Measurements from ENCODE around the gene OR10AD1.
"Not testable (repeated sequence)": the region's sequence is repeated elsewhere in the genome, so short reads cannot be mapped to it uniquely, and the experiment has no call there.

OR10AD1 gene

DNA sequence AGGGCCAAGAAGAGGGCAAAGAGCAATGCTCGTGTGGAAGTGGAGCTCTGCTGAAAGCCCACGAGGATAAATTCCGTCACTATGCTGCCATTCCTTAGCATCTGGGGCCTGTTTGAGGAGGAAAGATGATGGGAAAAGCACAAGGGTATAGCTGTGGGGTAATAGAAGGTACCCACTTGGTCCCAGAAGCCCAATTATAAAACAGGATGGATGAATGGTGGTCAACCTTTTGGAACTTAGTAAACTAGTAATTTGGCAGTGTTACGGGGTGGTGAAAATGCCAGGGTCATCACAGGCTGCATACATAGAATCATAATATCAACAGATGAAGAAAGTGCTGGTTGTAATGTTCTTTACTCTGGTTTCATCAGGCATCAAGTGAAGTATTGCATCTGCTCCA is at the start of gene OR10AD1:
OR10AD1 (minus strand) TSS at position 101 of the 400 bp plus-strand sequence; CDS start at position 101, 0 bp downstream.
- DNase-seq (ENCODE audit: extremely low read depth, low read depth) = no peak
- TF ChIP-seq, protein P1, sequence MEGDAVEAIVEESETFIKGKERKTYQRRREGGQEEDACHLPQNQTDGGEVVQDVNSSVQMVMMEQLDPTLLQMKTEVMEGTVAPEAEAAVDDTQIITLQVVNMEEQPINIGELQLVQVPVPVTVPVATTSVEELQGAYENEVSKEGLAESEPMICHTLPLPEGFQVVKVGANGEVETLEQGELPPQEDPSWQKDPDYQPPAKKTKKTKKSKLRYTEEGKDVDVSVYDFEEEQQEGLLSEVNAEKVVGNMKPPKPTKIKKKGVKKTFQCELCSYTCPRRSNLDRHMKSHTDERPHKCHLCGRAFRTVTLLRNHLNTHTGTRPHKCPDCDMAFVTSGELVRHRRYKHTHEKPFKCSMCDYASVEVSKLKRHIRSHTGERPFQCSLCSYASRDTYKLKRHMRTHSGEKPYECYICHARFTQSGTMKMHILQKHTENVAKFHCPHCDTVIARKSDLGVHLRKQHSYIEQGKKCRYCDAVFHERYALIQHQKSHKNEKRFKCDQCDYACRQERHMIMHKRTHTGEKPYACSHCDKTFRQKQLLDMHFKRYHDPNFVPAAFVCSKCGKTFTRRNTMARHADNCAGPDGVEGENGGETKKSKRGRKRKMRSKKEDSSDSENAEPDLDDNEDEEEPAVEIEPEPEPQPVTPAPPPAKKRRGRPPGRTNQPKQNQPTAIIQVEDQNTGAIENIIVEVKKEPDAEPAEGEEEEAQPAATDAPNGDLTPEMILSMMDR (IDR thresholded peaks at IDR 0.05; ENCODE audit: low read depth, low read length) = no peak

- TF ChIP-seq, protein P1 (IDR thresholded peaks at IDR 0.05; ENCODE audit: low read depth, low read length) = no peak
- DNase-seq (ENCODE audit: extremely low read depth, low read depth) = no peak
Observed at GRCh38 chr12:48247181-48247966, 44.3 kb upstream of the OR10AD1 start.

- TF ChIP-seq, protein P1 (IDR thresholded peaks at IDR 0.05; ENCODE audit: low read depth, low read length) = no peak
- no peak for DNase-seq (ENCODE audit: extremely low read depth, low read depth)
Observed at GRCh38 chr12:48237162-48237561, 34.1 kb upstream of the OR10AD1 start.

- DNase-seq (ENCODE audit: extremely low read depth, low read depth) = no peak
- TF ChIP-seq, protein P1 (IDR thresholded peaks at IDR 0.05; ENCODE audit: low read depth, low read length) = no peak
Observed at GRCh38 chr12:48235796-48236333, 32.8 kb upstream of the OR10AD1 start.

- not testable (repeated sequence) for DNase-seq (ENCODE audit: extremely low read depth, low read depth)
Observed at GRCh38 chr12:48231169-48231958, 28.3 kb upstream of the OR10AD1 start.

DNA sequence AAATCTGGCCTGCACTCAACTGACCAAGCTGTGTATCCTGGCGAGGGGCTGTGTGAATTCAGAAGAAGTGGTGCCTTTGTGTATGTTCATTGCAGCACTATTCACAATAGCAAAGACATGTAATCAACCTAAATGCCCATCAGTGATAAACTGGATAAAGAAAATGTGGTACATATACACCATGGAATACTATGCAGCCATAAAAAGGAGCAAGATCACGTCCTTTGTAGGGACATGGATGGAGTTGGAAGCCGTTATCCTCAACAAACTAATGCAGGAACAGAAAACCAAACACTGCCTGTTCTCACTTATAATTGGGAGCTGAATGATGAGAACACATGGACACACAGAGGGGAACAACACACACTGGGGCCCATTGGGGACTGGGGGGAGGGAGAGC is 21.4 kb upstream of the OR10AD1 start:
- not testable (repeated sequence) for DNase-seq (ENCODE audit: extremely low read depth, low read depth)

GRCh38 chr12:48221645-48222044 is 18.6 kb upstream of the OR10AD1 start:
- DNase-seq (ENCODE audit: extremely low read depth, low read depth) = no peak
- TF ChIP-seq, protein P1 (IDR thresholded peaks at IDR 0.05; ENCODE audit: low read depth, low read length) = no peak

GRCh38 chr12:48220701-48221100 is 17.6 kb upstream of the OR10AD1 start:
- TF ChIP-seq, protein P1 (IDR thresholded peaks at IDR 0.05; ENCODE audit: low read depth, low read length) = no peak
- DNase-seq (ENCODE audit: extremely low read depth, low read depth) = no peak

All from AG09319 (cell line).